GM12873 (cell line): Measurements from ENCODE around the gene CDC20B.

Source experiments
- TF ChIP-seq, protein P1 (sequence below): IDR thresholded peaks from 2 replicates; pipeline ENCODE4 v1.5.1; 2012; ENCODE audit warnings: low read depth, mild to moderate bottlenecking, moderate library complexity, low read length, control low read depth; ENCODE audit not compliant: insufficient read depth; ENCODE audit errors: missing control alignments

The CDC20B gene

DNA sequence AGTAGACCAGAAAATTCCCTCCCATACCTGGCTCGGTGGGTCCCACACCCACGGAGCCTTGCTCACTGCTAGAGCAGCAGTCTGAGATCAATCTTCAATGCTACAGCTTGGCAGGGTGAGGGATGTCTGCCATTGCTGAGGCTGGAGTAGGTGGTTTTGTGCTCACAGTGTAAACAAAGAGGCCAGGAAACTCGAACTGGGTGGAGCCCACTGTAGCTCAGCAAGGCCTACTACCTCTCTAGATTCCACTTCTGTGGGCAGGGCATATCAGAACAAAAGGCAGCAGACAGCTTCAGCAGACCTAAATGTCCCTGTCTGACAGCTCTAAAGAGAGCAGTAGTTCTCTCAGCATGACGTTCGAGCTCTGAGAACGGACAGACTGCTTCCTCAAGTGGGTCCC lies 76.1 kb downstream of the CDC20B start:
- TF ChIP-seq, protein P1, sequence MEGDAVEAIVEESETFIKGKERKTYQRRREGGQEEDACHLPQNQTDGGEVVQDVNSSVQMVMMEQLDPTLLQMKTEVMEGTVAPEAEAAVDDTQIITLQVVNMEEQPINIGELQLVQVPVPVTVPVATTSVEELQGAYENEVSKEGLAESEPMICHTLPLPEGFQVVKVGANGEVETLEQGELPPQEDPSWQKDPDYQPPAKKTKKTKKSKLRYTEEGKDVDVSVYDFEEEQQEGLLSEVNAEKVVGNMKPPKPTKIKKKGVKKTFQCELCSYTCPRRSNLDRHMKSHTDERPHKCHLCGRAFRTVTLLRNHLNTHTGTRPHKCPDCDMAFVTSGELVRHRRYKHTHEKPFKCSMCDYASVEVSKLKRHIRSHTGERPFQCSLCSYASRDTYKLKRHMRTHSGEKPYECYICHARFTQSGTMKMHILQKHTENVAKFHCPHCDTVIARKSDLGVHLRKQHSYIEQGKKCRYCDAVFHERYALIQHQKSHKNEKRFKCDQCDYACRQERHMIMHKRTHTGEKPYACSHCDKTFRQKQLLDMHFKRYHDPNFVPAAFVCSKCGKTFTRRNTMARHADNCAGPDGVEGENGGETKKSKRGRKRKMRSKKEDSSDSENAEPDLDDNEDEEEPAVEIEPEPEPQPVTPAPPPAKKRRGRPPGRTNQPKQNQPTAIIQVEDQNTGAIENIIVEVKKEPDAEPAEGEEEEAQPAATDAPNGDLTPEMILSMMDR = no peak

DNA sequence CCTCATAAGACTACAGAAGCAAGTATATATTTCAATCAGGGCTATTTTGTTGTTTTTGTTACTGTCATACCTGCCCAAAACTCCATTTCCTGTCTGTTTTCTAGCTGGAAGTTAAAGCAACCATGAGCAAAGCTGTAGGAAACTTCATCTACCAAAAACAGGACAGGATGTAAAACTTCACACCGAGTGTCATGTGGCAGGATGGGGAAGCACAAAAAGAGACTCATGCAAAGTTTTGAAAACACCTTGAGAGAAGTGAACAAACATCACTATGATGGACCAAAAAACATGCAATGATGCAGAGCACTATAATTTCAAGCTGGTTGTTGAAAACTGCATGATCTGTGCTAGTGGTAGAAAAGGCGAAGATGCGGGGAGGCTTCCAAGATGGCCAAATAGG lies 76.8 kb downstream of the CDC20B start:
- TF ChIP-seq, protein P1 = no peak

DNA sequence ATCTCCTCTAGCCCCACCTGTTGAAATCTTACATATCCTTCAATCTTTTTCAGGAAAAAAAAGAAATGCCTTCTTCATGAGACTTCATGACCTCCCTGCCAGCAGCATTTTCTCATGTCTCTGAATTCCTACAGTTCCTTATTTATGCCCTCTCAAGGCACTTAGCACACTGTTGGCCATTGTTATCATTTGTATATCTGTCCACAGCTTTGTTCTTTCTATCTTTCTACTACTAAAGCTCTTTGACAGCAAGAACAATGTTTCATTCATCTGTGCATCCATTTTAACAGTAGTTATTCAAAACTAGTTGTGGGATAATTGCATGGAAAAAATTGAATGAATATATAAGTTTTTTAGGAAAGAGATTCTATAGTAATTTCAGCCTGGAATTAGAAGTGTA lies 91.4 kb downstream of the CDC20B start:
- TF ChIP-seq, protein P1 = no peak

DNA sequence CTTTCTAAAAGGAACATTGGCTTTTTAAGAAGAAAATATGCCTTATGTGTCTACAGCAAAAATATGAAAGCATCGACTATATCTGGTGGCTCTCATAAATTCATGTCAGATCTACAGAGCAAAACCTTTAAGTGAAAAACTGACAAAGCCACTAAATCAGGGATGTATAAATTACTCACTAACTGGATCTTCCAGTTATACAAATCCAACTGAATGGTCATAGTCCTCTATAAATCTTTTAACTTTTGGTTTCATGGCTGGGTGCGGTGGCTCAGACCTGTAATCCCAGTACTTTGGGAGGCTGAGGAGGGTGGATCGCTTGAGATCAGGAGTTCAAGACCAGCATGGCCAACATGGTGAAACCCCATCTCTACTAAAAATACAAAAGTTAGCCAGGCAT lies 99.8 kb downstream of the CDC20B start:
- TF ChIP-seq, protein P1 = no peak

DNA sequence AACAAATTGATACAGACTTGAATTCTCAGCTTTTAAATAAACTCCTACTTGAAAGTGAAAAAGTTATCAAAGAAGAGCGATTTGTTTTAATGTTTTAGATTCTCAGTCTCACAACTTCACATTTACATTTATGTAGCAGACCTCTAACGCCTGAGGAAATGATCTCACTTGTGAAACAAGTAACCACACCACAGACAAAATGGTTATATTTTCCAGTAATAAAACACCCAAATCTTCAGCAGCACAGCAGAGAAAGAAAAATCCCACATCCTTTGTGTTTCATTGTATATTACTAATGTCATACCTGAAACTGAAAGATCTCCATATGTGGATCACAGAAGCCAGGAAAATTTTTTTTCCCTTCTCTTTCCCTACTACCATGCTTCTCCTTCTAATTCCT lies 100.3 kb downstream of the CDC20B start:
- TF ChIP-seq, protein P1 = no peak

DNA sequence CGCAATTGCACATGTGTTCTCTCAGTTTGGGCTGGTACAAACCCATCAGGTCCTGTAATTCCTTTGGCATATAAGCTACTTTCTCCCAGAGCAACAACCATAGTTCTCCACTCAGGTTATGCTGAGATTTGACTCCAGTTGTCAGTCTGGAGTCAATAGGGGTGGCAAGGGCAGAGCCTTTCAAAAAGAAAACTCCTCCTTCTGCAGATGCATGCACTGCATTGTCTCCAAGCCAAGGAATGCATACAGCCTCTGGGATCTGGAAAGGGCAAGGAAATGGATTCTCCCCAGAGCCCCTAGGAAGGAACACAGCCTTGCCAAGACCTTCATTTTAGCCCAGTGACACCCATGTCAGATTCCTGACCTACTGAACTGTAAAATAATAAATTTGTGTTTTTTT lies 101.6 kb downstream of the CDC20B start:
- TF ChIP-seq, protein P1 = no peak

DNA sequence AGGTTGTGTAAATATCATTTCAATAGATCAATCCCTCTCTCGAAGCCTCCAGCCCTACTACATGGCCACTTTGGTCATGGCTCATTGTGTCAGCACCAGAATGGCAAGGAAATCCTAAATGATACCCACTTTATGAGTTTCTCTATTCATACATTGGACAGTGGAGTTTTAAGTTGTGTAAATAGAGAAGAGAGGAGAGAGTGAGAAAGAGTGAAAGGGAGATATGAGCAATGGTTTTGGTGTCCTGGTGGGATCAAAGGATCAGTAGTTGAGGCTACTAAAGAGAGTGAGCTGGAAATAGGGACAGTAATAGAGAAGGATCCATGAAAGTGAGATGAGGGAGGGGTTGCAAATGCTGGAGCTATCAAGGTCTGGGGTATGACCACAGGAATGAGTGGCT lies 102.0 kb downstream of the CDC20B start:
- TF ChIP-seq, protein P1 = no peak
